HG03108 (cell line): Measurements from ENCODE around the gene ANO6.
"Not testable (repeated sequence)": the region's sequence is repeated elsewhere in the genome, so short reads cannot be mapped to it uniquely, and the experiment has no call there.

ENCODE experiments used
- ATAC-seq: cut with Tn5 transposase; IDR thresholded peaks from one replicate; pipeline ENCODE4 v1.9.1; 2021; ENCODE audit warnings: moderate library complexity; ENCODE audit not compliant: unreplicated experiment

Gene ANO6, protein sequence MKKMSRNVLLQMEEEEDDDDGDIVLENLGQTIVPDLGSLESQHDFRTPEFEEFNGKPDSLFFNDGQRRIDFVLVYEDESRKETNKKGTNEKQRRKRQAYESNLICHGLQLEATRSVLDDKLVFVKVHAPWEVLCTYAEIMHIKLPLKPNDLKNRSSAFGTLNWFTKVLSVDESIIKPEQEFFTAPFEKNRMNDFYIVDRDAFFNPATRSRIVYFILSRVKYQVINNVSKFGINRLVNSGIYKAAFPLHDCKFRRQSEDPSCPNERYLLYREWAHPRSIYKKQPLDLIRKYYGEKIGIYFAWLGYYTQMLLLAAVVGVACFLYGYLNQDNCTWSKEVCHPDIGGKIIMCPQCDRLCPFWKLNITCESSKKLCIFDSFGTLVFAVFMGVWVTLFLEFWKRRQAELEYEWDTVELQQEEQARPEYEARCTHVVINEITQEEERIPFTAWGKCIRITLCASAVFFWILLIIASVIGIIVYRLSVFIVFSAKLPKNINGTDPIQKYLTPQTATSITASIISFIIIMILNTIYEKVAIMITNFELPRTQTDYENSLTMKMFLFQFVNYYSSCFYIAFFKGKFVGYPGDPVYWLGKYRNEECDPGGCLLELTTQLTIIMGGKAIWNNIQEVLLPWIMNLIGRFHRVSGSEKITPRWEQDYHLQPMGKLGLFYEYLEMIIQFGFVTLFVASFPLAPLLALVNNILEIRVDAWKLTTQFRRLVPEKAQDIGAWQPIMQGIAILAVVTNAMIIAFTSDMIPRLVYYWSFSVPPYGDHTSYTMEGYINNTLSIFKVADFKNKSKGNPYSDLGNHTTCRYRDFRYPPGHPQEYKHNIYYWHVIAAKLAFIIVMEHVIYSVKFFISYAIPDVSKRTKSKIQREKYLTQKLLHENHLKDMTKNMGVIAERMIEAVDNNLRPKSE

DNA sequence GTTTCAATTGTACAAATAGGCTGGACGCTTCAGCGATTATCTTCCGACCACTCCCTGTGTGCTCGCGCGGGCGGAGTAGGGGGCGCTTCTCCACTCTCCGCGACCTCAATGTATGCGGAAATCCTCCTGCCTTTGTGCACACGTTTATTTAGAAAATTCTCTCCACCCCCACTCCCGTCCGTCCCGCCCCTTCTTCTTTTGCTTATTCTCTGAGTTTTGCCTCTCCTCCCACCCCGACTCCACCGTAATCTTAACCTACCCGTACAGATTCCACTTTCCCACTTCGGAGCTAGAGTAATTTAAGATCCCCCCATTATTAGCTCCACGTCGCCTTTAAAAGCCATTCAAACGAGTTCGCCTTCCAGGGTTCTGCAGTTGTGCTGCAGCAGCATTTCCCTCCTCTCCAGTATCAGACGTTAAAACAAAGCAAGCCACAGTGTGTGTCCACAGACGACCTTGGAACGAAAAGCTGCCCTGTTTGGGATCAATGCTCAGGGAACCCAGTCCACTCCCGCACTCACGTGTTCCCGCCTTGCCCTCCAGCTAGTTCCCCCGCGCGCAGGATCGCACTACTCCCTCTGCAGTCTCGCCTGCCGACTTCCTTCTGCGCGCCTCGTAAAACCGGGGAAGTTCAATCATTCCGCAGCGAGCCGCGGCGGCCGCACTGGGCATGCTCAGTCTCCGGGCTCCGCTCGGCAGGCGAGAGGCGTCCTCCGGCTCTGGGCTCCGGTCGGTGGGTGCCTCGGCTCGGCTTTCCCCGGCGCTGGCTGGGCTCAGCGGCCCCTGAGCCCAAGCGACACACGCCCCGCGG lies at the start of gene ANO6:
Gene ANO6 (plus strand): TSS at position 677 of the 811 bp plus-strand sequence. CDS start 227 bp downstream, outside the sequence.
- ATAC-seq = peak; percentile 60

DNA sequence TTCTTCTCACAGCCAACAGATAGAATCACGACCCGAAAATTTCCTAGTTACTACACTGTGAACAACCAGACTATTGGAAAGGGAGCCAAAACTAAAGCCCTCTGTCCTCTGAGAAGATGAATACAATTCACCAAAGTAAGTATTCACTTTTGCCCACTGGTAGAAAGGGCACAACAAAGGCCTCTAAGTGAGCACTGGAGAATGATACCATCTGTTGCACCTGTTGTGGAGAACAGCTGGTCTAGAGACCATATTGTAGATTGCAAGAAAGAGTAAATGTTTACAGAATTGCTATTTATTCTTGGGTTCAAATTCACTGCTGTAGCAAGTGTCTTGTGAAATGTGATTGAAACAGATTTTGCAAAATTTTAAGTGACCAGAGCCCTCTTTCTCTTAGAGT lies 46.9 kb upstream of the ANO6 start:
- ATAC-seq = no peak

DNA sequence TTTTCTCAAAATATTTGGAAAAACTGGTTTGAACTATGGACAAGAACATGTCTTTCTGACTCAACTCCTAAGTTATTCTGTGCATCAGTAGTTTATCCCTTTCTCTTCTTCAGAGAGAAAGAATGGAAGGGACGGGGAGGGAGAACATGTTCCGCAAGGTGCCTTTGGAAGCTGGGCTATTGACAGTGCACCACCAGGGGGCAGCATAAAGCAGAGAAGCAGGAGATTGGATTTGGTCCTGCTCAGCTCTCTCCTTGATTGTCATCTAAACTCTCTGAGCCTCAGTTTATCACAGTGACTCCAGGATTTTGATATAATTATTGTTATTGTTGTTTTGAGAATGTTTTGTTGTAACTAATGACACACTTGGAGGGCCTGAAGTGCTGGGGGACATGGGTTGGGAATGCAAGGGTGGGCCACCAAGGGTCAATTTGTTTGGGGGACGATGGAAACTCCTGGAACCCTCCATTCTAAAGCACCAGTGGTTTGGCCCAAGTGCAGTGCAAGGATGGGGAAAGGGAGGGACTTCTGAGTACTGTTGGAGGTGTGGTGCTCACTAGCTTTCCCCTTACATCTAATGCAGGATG lies 45.3 kb upstream of the ANO6 start:
- no peak for ATAC-seq

DNA sequence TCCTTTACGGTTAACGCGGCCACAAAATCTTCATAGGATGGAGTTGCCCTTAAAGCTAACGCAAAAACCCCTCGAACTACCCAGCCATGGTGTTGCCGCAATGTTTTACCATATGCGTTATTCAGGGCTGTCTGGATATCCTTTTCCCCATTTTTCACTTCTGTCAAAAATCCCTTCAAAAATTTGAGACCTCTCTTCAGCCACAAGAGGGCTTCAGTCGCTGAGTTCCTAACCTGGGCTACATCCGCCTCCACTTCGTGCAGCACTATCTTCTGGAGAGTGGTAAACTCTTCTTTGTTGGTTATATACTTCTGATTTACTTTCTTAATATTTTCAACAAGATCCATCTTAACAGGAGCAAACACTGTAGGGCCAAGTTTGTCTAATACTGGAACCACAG lies 42.6 kb upstream of the ANO6 start:
- ATAC-seq = not testable (repeated sequence)

DNA sequence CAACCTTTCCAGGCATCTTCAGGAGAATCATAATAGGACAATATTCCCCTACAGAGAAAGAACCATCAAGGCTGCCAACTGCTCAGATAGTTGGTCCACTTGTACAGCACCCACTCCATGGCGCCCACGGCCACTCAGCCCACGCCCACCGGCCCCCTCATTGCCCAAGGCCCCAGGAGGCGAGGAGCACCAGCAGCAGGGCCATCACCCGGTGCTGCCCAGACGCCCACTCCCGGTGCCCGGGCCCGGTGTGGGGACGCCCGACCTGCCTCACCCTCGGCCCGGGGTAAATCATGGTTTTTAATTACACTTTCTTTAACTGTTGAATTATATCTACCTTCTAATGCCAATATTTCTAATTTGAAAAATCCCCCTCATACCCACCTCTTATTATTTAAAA lies 41.3 kb upstream of the ANO6 start:
- ATAC-seq = no peak

DNA sequence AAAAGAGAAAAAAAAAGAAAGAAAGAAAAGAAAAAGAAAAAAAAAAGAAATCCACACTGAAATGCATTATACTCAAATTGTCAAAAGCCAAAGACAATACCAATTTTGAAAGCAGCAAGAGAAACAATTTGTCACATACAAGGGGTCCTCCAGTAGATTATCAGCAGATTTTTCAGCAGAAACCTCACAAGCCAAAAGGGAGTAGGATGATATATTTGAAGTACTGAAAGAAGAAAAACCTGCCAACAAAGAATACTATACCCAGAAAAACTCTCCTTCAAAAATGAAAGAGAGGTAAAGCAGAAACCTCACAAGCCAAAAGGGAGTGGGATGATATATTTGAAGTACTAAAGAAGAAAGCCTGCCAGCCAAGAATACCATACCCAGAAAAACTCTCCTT lies 37.1 kb upstream of the ANO6 start:
- ATAC-seq = no peak

DNA sequence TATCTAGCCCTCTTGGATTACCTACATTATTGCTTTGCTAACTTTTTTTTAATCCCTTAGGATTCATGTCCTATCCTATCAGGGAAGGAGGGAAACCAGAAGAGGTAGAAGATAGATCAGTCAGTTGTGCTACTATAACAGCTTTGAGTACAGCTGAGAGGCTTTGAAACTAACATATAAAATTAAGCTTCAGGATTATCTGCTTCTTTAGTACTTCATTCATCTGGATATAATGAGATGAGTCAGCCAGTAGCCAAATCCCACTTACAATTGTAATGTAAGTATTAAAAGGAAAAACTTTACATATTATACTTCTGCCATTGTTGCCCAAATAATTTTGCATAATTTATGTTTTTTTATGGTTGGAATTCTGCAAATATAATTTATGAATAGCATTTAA lies 33.4 kb upstream of the ANO6 start:
- ATAC-seq = no peak

DNA sequence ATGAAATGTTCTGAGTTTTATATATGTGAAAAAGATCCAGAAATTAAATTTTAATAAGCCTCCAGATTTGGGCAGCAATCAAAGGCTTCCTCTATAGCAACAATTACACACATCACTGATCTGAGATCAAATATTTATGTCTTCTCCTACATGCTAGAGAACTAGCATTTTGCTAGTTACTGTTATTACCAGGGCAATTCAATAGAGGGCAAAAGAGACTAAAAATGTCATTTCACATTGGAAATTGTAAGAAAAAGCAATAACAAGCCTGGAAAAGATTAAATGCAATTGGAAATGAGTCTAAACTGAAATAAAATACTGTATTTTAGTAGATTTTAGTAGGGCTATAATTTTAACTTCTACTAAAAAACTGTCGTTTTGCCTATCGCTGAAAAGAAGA lies 32.6 kb upstream of the ANO6 start:
- no peak for ATAC-seq

DNA sequence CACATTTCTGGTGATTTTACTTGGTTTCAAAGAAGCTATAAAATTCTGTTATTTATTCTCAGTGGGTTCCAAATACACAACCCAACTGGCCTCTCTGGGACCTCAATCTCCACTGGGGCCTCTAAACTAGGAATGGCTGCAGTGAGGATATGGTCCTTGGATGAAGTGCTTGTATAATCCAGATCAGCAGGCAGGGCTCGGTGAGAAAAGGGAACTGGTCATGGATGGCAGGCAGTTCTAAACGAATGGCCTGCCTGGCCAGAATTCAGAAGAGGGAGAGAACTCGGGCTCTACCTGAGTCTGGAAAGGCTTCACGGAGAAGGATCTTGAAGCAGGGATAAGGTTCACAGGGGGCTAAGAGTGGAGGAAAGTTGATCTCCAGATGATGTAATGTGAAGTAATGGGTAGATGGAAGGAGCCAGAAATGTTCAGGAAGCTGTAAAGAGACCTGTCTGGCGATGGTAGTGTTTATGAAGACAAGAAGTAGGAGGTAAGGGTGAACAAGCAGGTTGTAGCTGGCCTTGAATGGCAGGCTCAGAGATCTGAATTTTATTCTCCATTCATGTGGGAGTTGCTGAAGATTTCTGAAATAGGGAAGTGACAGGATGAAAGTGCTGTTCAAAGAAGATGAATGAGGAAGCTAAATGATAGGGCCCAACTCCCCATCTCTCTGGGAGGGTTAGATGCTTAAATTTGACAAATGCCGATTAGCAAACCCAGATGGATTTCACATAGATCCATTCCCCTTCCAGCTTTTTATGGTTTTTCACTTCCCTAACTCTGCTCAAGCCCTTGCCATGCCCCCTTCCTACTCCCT lies 31.5 kb upstream of the ANO6 start:
- no peak for ATAC-seq

DNA sequence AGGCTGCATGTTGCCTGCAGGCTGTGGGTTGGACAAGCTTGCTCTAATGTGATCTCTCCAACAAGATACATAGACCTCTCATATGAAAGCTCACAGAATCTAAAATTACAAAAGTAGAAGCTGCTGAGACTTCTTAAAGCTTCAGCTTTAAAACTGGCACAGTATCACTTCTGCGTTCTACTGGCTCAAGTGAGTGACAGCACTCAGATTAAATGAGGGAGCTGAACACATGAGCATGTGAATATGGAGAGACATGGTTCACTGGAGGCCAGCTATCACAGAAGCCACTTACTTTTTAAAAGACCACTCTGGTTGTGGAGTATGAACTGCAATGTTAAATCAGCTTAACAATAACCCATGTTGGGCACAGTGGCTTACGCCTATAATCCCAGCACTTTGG lies 29.1 kb upstream of the ANO6 start:
- no peak for ATAC-seq

DNA sequence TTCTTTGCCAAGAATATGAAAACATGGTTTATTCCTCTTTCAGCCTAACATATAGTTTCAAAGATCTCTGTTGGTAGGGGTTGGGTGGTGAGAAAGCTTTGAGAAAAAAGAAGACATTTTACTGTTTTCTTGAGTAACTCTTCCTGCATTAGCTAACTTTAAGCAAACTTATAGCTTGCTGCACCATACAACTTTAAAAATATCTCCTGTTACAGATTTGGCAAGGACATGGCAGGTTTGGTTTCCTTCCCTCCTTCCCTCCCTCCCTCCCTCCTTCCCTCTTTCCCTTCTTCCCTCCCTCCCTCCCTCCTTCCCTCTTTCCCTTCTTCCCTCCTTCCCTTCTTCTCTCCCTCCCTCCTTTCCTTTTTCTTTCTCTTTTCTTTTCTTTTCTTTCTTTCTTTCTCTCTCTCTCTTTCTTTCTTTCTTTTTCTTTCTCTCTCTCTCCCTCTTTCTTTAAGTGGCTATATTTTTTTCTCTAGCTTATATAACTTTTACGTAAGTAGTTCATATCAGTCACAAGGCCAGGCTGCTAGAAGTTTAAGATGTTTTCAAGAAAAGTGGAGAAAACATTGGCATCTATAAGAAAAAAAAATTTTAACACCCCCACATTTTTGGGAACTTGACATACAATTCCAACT lies 26.0 kb upstream of the ANO6 start:
- no peak for ATAC-seq

DNA sequence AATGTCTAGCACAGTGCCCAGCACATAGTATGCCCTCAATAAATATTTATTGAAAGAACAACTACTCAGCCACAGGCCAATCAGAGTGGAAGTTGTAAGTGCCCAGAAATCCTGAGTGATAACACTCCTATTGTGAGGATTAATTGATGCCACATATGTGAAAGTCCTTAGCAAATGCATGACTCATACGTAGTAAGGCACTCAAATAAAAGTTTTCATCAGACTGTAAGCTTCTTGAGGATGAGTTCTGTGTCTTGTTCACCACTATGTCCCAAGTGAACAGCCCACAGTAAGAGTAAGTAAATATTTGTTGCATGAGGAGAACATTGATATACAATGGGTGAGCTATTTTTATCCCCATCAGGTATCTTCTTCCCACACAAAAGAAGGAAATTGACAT lies 24.7 kb upstream of the ANO6 start:
- ATAC-seq = no peak

DNA sequence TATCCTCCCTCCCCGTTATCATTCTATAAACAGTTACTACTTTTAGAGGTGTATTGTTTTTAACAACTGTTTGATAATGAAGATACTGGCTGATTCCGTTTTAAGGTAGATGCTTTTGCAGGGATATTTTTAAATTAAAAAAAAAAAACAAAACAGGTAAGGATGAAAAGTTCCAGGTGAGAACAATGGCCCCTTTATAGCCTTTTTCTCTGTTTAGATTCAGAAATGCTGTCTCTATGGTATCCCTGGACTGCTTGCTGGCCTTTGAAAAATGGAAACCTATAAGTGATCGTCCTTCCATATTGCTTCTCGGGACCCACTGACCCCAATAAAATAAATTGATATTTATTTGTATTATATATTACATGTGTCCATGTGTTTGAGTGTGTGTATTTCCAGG lies 23.2 kb upstream of the ANO6 start:
- no peak for ATAC-seq

DNA sequence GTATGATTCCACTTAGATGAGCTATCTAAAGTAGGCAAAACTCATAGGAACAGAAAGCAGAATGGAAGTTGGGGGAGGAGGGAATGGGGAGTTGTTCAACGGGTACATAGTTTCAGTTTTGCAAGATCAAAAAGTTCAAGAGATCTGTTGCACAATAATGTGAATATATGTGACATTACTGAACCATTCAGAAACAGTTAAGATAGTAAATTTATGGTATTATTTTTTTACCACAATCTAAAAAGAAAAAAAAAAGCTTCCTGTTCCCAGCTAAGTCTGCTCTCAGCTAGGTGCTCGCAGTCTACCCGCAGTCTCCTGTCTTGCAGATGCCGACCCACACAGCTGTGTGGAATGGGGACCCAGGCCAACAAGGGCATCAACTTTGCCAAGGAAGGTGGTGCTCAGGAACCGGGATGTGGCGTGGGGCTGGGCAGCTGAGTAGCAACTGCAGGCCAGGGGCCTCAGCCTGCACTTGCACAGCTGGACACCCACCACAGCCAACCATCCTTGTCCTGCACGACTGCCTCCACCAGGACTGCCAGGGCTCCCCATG lies 15.3 kb upstream of the ANO6 start:
- no peak for ATAC-seq

DNA sequence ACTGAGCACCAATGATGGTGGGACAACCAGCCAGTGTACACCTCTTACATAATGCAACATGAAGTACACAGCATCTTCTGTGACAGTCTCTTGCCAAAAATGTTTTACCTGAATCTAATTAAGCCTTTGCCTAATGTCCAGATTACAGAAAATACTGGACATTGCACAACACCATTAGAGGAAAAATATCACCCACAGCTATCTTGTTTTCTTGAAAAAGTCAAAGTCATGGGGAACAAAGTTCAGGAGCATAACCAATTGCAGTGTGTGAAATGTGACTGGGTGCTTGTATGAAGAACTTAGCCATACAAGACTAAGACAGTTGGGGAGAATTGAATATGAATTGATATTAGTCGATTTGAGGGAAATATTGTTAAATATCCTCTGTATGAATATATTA lies 12.1 kb upstream of the ANO6 start:
- no peak for ATAC-seq

DNA sequence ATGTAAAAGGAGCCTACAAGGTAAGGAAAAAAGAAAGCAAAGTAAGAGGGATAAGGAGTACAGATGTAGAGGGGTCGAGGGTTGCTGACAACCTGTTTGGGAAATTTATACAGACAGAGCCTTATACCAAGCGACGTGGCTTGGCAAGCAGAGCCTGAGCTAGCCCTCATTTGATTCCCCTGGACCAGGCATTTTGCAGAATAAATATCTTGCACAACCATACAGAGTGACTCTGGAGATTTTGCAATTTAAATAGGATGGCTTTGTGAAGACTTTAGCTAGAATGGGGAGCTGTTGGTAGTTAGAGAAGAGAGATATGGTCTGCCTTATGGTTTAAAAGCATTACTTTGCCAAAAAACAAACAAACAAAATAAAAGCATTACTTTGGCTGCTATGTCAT lies 11.1 kb upstream of the ANO6 start:
- ATAC-seq = no peak

DNA sequence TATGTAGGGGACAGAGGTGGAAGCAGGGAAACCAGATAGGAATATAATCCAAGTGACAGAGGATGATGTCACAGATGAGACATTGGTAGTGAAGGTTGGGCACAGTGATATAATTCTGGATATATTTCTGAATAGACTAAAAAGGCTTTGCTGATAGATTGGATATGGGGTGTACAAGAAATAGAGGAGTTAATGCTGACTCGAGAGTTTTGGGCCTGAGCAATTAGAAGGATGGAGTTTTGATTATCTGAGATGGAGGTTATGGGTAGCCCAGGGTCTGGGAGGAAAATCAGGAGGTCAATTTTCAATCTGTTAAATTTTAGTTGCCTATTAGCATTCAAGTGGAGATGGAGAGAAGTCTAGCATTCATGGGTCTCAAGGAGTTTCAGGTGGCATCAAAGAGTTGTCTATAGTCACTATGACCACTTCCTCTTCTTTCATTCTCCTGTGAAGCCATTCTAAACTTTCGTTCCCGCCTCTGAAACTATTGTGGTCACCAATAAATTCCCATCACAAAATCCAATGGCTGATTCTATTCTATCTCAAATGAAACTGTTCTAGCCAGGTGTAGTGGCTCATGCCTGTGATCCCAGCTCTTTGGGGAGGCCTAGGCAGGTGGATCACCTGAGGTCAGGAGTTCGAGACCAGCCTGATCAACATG lies 10.6 kb upstream of the ANO6 start:
- no peak for ATAC-seq

DNA sequence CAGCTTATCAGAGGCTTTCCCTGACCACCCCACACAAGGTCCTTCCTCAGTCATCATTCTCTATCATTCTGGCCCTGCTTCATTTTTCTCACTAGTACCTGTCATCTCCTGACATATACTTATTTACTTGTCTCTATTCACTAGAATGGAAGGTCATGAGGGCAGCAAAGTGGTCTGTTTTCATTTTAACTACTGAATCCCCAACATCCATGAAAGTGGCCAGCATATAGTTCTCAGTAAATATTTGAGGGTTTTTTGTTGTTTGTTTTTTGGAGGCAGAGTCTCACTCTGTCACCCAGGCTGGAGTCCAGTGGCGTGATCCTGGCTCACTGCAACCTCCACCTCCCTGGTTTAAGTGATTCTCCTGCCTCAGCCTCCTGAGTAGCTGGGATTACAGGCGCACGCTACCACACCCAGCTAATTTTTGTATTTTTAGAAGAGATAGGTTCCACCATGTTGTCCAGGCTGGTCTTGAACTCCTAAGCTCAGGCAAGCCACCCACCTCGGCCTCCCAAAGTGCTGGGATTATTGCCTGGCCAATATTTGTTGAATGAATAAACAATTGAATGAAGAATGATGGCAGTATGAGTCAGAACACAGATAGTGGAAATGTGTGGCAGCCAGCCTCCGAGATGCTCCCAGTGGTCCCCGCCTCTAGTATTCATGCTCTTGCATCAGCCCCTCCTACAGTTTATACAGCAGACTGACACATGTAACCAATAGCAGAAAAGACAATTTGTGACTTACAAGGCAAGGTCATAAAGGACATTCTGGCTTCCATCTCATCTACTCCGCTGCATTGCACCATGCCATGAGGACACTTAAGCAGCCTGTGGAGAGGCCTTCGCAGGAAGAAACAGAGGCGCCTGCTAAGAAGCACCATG lies 7.0 kb upstream of the ANO6 start:
- no peak for ATAC-seq
